Measurements from ENCODE around the gene ANP32E. TPM values are rescaled to one million over a fixed set of nuclear protein-coding genes. Genes with fewer than 3 reads are reported as not detected.
A peak's percentile ranks its signal among the peaks of the same experiment; 100 is the strongest.
"Not testable (repeated sequence)": the region's sequence is repeated elsewhere in the genome, so short reads cannot be mapped to it uniquely, and the experiment has no call there.

Gene ANP32E
- total RNA-seq, 1 donor from 2014 or later: 12.9 TPM

GRCh38 chr1:150257624-150258585 lies 22.0 kb upstream of the ANP32E start, which contains the start of gene CA14:
Gene CA14 (plus strand): TSS chr1:150257774. CDS start chr1:150258129, 355 bp downstream.
- ATAC-seq (peak; percentile 30), DNase-seq (ENCODE audit: low spot score) (peak; percentile 67)

GRCh38 chr1:150256554-150257341 lies 20.8 kb upstream of the ANP32E start:
- ATAC-seq (peak; percentile 60), DNase-seq (ENCODE audit: low spot score) (peak; percentile 84)

GRCh38 chr1:150256198-150256553 lies 20.3 kb upstream of the ANP32E start:
- DNase-seq (ENCODE audit: low spot score): no peak

GRCh38 chr1:150249936-150250335 lies 14.0 kb upstream of the ANP32E start:
- DNase-seq (ENCODE audit: low spot score): no peak
- no peak for ATAC-seq

More at GRCh38 chr1:150256198-150256553, 20.3 kb upstream of the ANP32E start:
- no peak for ATAC-seq

GRCh38 chr1:150243003-150243402 lies 7.1 kb upstream of the ANP32E start:
- peak; percentile 10 for ATAC-seq
- DNase-seq (ENCODE audit: low spot score): peak; percentile 35

GRCh38 chr1:150237746-150238145 lies 1.8 kb upstream of the ANP32E start:
- ATAC-seq: no peak
- peak; percentile 43 for DNase-seq (ENCODE audit: low spot score)

GRCh38 chr1:150237176-150237575 lies 1.3 kb upstream of the ANP32E start:
- DNase-seq (ENCODE audit: low spot score): peak; percentile 40
- ATAC-seq: not testable (repeated sequence)

- DNase-seq (ENCODE audit: low spot score): no peak
- no peak for ATAC-seq
These were observed 745 bp upstream of the ANP32E start for GRCh38 chr1:150236614-150237100.

- peak; percentile 8 for ATAC-seq
- peak; percentile 50 for DNase-seq (ENCODE audit: low spot score)
These were observed 539 bp downstream of the ANP32E start for GRCh38 chr1:150235294-150235851.

GRCh38 chr1:150234566-150235293 lies 1.2 kb downstream of the ANP32E start:
- ATAC-seq: peak; percentile 61
- peak; percentile 83 for DNase-seq (ENCODE audit: low spot score)

GRCh38 chr1:150234309-150234565 lies 1.7 kb downstream of the ANP32E start:
- DNase-seq (ENCODE audit: low spot score) (no peak), ATAC-seq (no peak)

GRCh38 chr1:150233359-150234308 lies 2.3 kb downstream of the ANP32E start:
- DNase-seq (ENCODE audit: low spot score) (no peak), ATAC-seq (no peak)

GRCh38 chr1:150232921-150233320 lies 3.0 kb downstream of the ANP32E start:
- not testable (repeated sequence) for ATAC-seq
- peak; percentile 35 for DNase-seq (ENCODE audit: low spot score)

GRCh38 chr1:150228246-150228645 lies 7.7 kb downstream of the ANP32E start:
- ATAC-seq: not testable (repeated sequence)
- peak; percentile 31 for DNase-seq (ENCODE audit: low spot score)

- ATAC-seq (no peak), DNase-seq (ENCODE audit: low spot score) (no peak)
These were observed 8.7 kb downstream of the ANP32E start for GRCh38 chr1:150227228-150227627.

GRCh38 chr1:150226486-150226885 lies 9.4 kb downstream of the ANP32E start:
- no peak for DNase-seq (ENCODE audit: low spot score)

GRCh38 chr1:150225546-150225945 lies 10.4 kb downstream of the ANP32E start:
- ATAC-seq: no peak
- no peak for DNase-seq (ENCODE audit: low spot score)

More at GRCh38 chr1:150226486-150226885, 9.4 kb downstream of the ANP32E start:
- no peak for ATAC-seq

GRCh38 chr1:150224983-150225382 lies 10.9 kb downstream of the ANP32E start:
- DNase-seq (ENCODE audit: low spot score): no peak
- ATAC-seq: no peak

- ATAC-seq: peak; percentile 49
- no peak for DNase-seq (ENCODE audit: low spot score)
These were observed 14.4 kb downstream of the ANP32E start for GRCh38 chr1:150221552-150221951.

Data from left lobe of liver (tissue), 2 donors.